ENCODE measurements around the gene GID4. TPM values are rescaled to one million over a fixed set of nuclear protein-coding genes. Genes with fewer than 3 reads are reported as not detected.

The GID4 gene
- total and polyA plus RNA-seq, 10 donors: 3.0 to 11.5 (median 8.4) TPM

- no peaks in the 10 kb centered on the region for H3K27me3 ChIP-seq (replicated peaks in 1 of 7)
- WGBS, 5 donors: 4 to 6% (median 5%) methylated on average over 11 to 13 of the region's 13 CpGs
- H3K4me3 ChIP-seq: peak overlapping the region; percentile 57 to 98 (median 94)
- intact Hi-C loops (cut with DNase I; ENCODE audit: low total_unique reads): loop anchor here (10.0 kb wide), 2 partner anchors 143 to 353 kb away; partner anchors contain the start of gene RAI1
- H3K27ac ChIP-seq: peak overlapping the region; percentile 5 to 93 (median 87)
- H3K4me1 ChIP-seq: peaks cover 24 to 87% (median 54%) of the 10 kb centered on the region in 6 donors
- DNase-seq: no peak
- peaks cover 0 to 8% (median 0%) of the 10 kb centered on the region in 6 donors for H3K36me3 ChIP-seq
- H3K9me3 ChIP-seq: no peaks in the 10 kb centered on the region
- TF ChIP-seq CTCF (IDR thresholded peaks at IDR 0.05 in 8 of 11, conservative IDR thresholded peaks at IDR 0.05 in 3 of 11) (no peak), POLR2A (IDR thresholded peaks at IDR 0.05) (no peak), POLR2AphosphoS5 (IDR thresholded peaks at IDR 0.05) (no peak)
These were observed 908 bp upstream of the GID4 start for GRCh38 chr17:18038149-18038850.

- 0 to 1% (median 0%) methylated on average over 48 to 79 of the region's 81 CpGs for WGBS, 5 donors
- Histone ChIP-seq H3K27ac (peak overlapping the region; percentile 50 to 93 (median 87)), H3K36me3 (peaks cover 0 to 8% (median 0%) of the 10 kb centered on the region in 6 donors), H3K9me3 (no peaks in the 10 kb centered on the region), H3K27me3 (replicated peaks in 1 of 7) (no peaks in the 10 kb centered on the region), H3K4me3 (peak overlapping the region; percentile 74 to 98 (median 94)), H3K4me1 (peaks cover 24 to 79% (median 46%) of the 10 kb centered on the region in 6 donors)
- TF ChIP-seq POLR2A (IDR thresholded peaks at IDR 0.05): no peak
- no peak for TF ChIP-seq POLR2AphosphoS5 (IDR thresholded peaks at IDR 0.05)
- TF ChIP-seq CTCF (IDR thresholded peaks at IDR 0.05 in 8 of 11, conservative IDR thresholded peaks at IDR 0.05 in 3 of 11): no peak
- intact Hi-C loops (cut with DNase I; ENCODE audit: low total_unique reads): loop anchor here (10.0 kb wide), 2 partner anchors 145 to 355 kb away; partner anchors contain the start of gene RAI1
- no peak for DNase-seq
These were observed 490 bp downstream of the GID4 start for GRCh38 chr17:18039535-18040260.

- Histone ChIP-seq H3K36me3 (peaks cover 0 to 13% (median 0%) of the 10 kb centered on the region in 6 donors), H3K9me3 (no peaks in the 10 kb centered on the region), H3K4me3 (peak overlapping the region; percentile 74 to 98 (median 94)), H3K4me1 (peaks cover 24 to 75% (median 46%) of the 10 kb centered on the region in 6 donors), H3K27me3 (replicated peaks in 1 of 7) (no peaks in the 10 kb centered on the region), H3K27ac (peak overlapping the region in 6 of 8 donors; percentile 81 to 93 (median 90))
- no peak for TF ChIP-seq POLR2AphosphoS5 (IDR thresholded peaks at IDR 0.05)
- no peak for TF ChIP-seq POLR2A (IDR thresholded peaks at IDR 0.05)
- TF ChIP-seq CTCF (IDR thresholded peaks at IDR 0.05 in 8 of 11, conservative IDR thresholded peaks at IDR 0.05 in 3 of 11): no peak
- WGBS, 5 donors: 27 to 47% (median 43%) methylated on average over 6 of the region's 6 CpGs
- peak; percentile 76 for DNase-seq
- intact Hi-C loops (cut with DNase I; ENCODE audit: low total_unique reads): no loop called here
These were observed 1.2 kb downstream of the GID4 start for GRCh38 chr17:18040261-18040858.
